ENCODE data around the gene P4HA2. TPM values are rescaled to one million over a fixed set of nuclear protein-coding genes. Genes with fewer than 3 reads are reported as not detected.

Gene P4HA2
- total RNA-seq, 2 donors from 2014 or later: 33.2 to 58.8 TPM

- intact Hi-C loops (cut with DNase I): no loop called here
- DNase-seq (ENCODE audit: low spot score): peak; percentile 80
Measured at GRCh38 chr5:132254321-132254977, 26.8 kb upstream of the P4HA2 start.

- peak; percentile 51 for DNase-seq (ENCODE audit: low spot score)
- intact Hi-C loops (cut with DNase I): no loop called here
Measured at GRCh38 chr5:132253452-132254320, 26.0 kb upstream of the P4HA2 start.

GRCh38 chr5:132253008-132253441 is 25.4 kb upstream of the P4HA2 start:
- intact Hi-C loops (cut with DNase I): no loop called here
- peak; percentile 67 for DNase-seq (ENCODE audit: low spot score)

- intact Hi-C loops (cut with DNase I): no loop called here
- no peak for DNase-seq (ENCODE audit: low spot score)
Measured at GRCh38 chr5:132251220-132251725, 23.6 kb upstream of the P4HA2 start.

- intact Hi-C loops (cut with DNase I): no loop called here
- DNase-seq (ENCODE audit: low spot score): no peak
Measured at GRCh38 chr5:132250547-132250946, 22.9 kb upstream of the P4HA2 start.

GRCh38 chr5:132246806-132247205 is 19.2 kb upstream of the P4HA2 start:
- no peak for DNase-seq (ENCODE audit: low spot score)
- intact Hi-C loops (cut with DNase I): no loop called here

GRCh38 chr5:132245593-132245992 is 17.9 kb upstream of the P4HA2 start:
- no peak for DNase-seq (ENCODE audit: low spot score)
- intact Hi-C loops (cut with DNase I): no loop called here

GRCh38 chr5:132243366-132243977 is 15.8 kb upstream of the P4HA2 start:
- intact Hi-C loops (cut with DNase I): no loop called here
- DNase-seq (ENCODE audit: low spot score): peak; percentile 29

- peak; percentile 23 for DNase-seq (ENCODE audit: low spot score)
- intact Hi-C loops (cut with DNase I): loop anchor here in 1 of 2 donors (5.0 kb wide), 1 partner anchor 263 kb away; no protein-coding TSS in a partner anchor
Measured at GRCh38 chr5:132239776-132240175, 12.1 kb upstream of the P4HA2 start.

GRCh38 chr5:132238901-132239500 is 11.3 kb upstream of the P4HA2 start:
- intact Hi-C loops (cut with DNase I): loop anchor here in 1 of 2 donors (5.0 kb wide), 1 partner anchor 263 kb away; no protein-coding TSS in a partner anchor

GRCh38 chr5:132238169-132238744 is 10.6 kb upstream of the P4HA2 start:
- intact Hi-C loops (cut with DNase I): loop anchor here in 1 of 2 donors (5.0 kb wide), 1 partner anchor 264 kb away; no protein-coding TSS in a partner anchor
- DNase-seq (ENCODE audit: low spot score): peak; percentile 88

More at GRCh38 chr5:132238901-132239500, 11.3 kb upstream of the P4HA2 start:
- peak; percentile 49 for DNase-seq (ENCODE audit: low spot score)

- no peak for DNase-seq (ENCODE audit: low spot score)
- intact Hi-C loops (cut with DNase I): loop anchor here in 1 of 2 donors (5.0 kb wide), 1 partner anchor 265 kb away; no protein-coding TSS in a partner anchor
Measured at GRCh38 chr5:132237670-132238069, 10.0 kb upstream of the P4HA2 start.

- peak; percentile 57 for DNase-seq (ENCODE audit: low spot score)
- intact Hi-C loops (cut with DNase I): loop anchor here in 1 of 2 donors (5.0 kb wide), 1 partner anchor 265 kb away; no protein-coding TSS in a partner anchor
Measured at GRCh38 chr5:132237141-132237540, 9.5 kb upstream of the P4HA2 start.

- no peak for DNase-seq (ENCODE audit: low spot score)
- intact Hi-C loops (cut with DNase I): loop anchor here in 1 of 2 donors (5.0 kb wide), 1 partner anchor 267 kb away; no protein-coding TSS in a partner anchor
Measured at GRCh38 chr5:132235340-132235739, 7.7 kb upstream of the P4HA2 start.

- peak; percentile 64 for DNase-seq (ENCODE audit: low spot score)
Measured at GRCh38 chr5:132234684-132235062, 7.0 kb upstream of the P4HA2 start.

GRCh38 chr5:132233811-132234683 is 6.4 kb upstream of the P4HA2 start:
- DNase-seq (ENCODE audit: low spot score): peak; percentile 56
- intact Hi-C loops (cut with DNase I): no loop called here

More at GRCh38 chr5:132234684-132235062, 7.0 kb upstream of the P4HA2 start:
- intact Hi-C loops (cut with DNase I): loop anchor here in 1 of 2 donors (5.0 kb wide), 1 partner anchor 268 kb away; no protein-coding TSS in a partner anchor

GRCh38 chr5:132233081-132233480 is 5.4 kb upstream of the P4HA2 start:
- peak; percentile 6 for DNase-seq (ENCODE audit: low spot score)
- intact Hi-C loops (cut with DNase I): no loop called here

- intact Hi-C loops (cut with DNase I): no loop called here
- peak; percentile 8 for DNase-seq (ENCODE audit: low spot score)
Measured at GRCh38 chr5:132232465-132232864, 4.8 kb upstream of the P4HA2 start.

Data from posterior vena cava (tissue), 2 donors.